ENCODE measurements around the gene TBC1D22A. TPM values are rescaled to one million over a fixed set of nuclear protein-coding genes. Genes with fewer than 3 reads are reported as not detected.

Gene TBC1D22A
- total RNA-seq, 2 donors from 2014 or later, result 15.8 to 17.4 TPM

- ATAC-seq (no peak), DNase-seq (no peak)
- intact Hi-C loops (cut with DNase I), result no loop called here
Observed at GRCh38 chr22:46861468-46862367, 99.3 kb downstream of the TBC1D22A start.

DNA sequence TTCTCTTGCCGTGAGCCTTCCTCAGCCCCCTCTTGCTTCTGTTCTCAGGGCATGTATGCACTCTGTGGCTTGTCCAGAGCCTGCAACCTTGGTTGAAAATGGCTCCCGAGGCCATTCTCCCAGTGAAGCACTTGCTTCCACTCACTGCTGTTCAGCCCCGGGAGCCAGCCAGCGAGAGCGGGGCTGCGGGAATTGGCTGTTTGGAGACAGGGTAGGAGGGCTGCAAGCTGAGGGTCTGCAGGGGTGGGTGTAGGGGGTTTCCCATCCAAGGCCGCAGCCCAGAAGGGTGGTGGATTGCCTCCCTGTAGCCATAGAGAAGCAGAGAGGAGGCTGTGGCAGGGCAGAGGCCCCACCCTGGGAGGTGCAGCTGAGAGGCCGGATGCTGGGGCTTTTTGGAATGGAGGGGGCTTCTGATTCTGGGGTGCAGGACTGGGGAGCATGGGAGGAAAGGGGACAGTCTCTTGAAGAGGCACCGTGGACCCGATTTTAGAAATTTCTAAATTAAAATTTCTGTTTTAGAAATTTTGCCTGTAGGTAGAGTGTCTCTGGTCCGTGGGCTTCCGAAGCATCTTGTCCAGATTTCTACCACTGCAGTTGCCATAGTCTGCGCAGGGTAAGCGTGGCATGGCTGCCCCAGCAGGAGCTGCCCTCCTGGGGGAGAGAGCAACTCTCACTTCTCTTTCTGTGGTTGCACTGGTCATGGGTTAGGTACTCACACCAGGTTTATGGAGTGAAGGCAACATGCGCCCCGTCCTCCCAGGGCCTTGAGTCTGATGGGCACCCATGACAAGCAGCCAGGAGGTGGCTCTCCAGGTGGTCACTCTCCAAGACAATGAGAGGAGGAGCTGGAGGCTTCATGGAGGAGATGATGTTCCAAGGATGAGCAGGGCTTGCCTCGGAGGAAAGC lies 100.2 kb downstream of the TBC1D22A start:
- intact Hi-C loops (cut with DNase I), result no loop called here

GRCh38 chr22:46863794-46864193 lies 101.3 kb downstream of the TBC1D22A start:
- ATAC-seq, result no peak
- intact Hi-C loops (cut with DNase I), result no loop called here
- DNase-seq, result no peak

More for the DNA sequence above, 100.2 kb downstream of the TBC1D22A start:
- no peak for ATAC-seq
- DNase-seq, result no peak

DNA sequence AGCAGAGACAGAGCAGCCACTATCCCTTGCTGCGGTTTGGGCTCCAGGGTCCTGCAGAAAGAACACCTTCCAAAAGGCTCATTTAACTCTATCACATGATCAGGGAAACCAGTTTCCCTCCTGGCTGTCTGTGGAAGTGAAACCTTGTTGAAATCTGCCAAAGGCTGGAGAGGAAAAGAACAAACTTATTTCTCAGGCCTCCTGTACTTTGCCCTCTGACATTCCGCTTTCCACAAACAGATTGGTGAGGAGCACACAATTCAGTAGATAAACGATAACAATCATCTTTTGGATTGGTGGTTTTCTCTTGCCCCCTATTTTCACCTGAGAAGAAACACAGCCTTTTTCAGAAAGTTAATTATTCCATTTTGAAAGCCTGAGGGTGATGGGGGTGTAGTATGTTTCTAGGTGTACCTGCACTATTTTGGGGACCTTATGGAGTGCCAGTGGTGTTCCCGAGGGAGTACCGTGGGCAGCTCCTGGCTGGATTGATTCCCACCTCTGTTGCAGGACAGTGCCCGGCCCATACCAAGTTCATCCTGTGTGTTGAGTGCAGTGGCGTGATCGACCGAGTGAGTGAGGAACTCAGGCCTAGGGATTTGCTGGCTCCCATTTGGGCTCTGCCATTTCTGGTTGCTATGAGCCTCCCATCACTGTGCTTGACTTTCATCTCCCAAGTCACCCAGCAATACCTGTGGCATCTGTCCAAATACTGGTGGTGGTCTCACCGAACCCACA lies 102.0 kb downstream of the TBC1D22A start:
- intact Hi-C loops (cut with DNase I), result no loop called here
- ATAC-seq (no peak), DNase-seq (no peak)

GRCh38 chr22:46865052-46865434 lies 102.6 kb downstream of the TBC1D22A start:
- intact Hi-C loops (cut with DNase I), result no loop called here
- no peak for ATAC-seq
- DNase-seq, result no peak

DNA sequence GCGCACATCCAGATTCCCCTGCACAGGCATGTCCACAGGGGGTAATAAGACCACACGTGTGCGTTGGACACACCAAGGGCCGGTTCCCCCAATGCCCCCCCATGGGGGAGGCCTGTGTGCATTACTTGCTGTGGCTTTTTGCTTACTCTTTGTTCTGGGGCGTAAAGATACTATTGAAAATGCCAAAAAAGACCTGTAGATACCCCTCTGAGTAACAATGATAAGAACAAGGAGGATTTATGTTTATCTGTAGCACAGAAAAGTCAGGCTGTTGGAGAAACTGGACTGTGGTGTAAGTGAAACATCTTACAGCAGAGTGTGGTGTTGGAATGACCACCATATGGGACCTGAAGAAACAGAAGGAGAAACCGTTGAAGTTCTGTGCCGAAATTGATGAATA lies 103.2 kb downstream of the TBC1D22A start:
- DNase-seq (no peak), ATAC-seq (no peak)
- intact Hi-C loops (cut with DNase I), result no loop called here

- DNase-seq (no peak), ATAC-seq (no peak)
- intact Hi-C loops (cut with DNase I), result no loop called here
Observed at GRCh38 chr22:46866591-46866990, 104.1 kb downstream of the TBC1D22A start.

- intact Hi-C loops (cut with DNase I), result no loop called here
- ATAC-seq (no peak), DNase-seq (no peak)
Observed at GRCh38 chr22:46867106-46867505, 104.7 kb downstream of the TBC1D22A start.

- intact Hi-C loops (cut with DNase I), result no loop called here
- ATAC-seq, result no peak
- no peak for DNase-seq
Observed at GRCh38 chr22:46869329-46869728, 106.9 kb downstream of the TBC1D22A start.

DNA sequence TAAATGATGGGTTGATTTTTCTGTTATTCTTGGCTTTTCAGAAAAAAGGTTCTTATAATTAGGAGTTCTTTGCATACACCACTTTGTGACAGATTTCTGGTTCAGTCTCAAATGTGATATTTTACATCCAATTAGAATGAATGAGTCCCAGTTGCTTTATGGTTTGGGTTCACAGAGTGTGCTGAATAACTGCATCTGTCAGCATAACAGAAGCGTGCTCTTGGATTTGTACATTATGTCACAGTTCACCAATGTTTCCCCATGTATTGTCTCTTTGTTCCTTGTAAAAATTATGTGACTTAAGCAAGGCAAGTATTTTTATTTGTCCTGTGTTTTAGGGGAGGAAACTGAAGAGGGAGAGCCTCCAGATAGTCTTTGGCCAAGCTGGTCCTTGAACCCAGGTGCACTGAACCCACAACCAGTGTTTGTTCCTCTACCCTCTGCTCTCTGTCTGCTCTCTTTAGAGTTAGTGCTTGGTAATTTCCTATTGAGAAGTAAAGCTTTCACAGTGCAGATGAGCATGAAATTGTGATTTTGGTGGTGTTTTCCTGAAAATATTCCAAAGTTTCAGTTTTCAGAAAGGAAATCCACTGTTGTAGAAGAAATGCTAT lies 107.5 kb downstream of the TBC1D22A start:
- no peak for ATAC-seq
- no peak for DNase-seq
- intact Hi-C loops (cut with DNase I), result no loop called here

- DNase-seq, result no peak
- intact Hi-C loops (cut with DNase I), result no loop called here
- no peak for ATAC-seq
Observed at GRCh38 chr22:46871826-46872225, 109.4 kb downstream of the TBC1D22A start.

GRCh38 chr22:46875089-46875488 lies 112.6 kb downstream of the TBC1D22A start:
- no peak for ATAC-seq
- no peak for DNase-seq

DNA sequence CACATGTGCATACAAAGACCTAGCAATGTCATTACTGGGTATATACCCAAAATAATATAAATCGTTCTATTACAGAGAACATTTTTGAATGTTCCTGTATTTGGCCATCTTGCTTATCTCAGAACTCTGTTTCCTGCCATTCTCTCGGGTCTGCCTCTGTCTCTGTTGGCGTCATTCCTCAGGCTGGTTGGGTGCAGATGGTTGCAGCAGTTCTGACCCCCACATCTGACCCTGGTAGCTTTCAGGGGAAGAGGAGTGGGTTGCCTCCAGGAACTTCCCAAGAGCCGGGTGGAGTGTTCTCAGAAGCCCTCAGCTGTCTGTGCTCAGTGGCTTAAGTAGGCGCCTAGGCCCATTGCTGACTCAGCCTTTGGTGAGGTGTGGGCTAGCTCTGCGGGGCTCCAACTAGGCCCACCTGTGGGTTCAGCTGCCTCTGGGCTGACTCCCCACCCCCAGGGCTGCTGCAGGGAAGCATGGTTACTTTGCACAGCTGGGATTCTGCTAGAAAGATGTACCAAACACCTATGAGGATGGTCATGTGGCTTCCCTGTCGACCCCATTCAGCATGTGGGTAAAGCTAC lies 114.0 kb downstream of the TBC1D22A start:
- intact Hi-C loops (cut with DNase I), result no loop called here
- no peak for ATAC-seq
- DNase-seq, result no peak

More at GRCh38 chr22:46875089-46875488, 112.6 kb downstream of the TBC1D22A start:
- intact Hi-C loops (cut with DNase I), result no loop called here

- peak; percentile 67 for DNase-seq
- no peak for ATAC-seq
- intact Hi-C loops (cut with DNase I), result no loop called here
Observed at GRCh38 chr22:46878191-46878948, 115.9 kb downstream of the TBC1D22A start.

- ATAC-seq (peak in 1 of 2 donors; percentile 34), DNase-seq (no peak)
- intact Hi-C loops (cut with DNase I), result no loop called here
Observed at GRCh38 chr22:46879083-46879482, 116.6 kb downstream of the TBC1D22A start.

DNA sequence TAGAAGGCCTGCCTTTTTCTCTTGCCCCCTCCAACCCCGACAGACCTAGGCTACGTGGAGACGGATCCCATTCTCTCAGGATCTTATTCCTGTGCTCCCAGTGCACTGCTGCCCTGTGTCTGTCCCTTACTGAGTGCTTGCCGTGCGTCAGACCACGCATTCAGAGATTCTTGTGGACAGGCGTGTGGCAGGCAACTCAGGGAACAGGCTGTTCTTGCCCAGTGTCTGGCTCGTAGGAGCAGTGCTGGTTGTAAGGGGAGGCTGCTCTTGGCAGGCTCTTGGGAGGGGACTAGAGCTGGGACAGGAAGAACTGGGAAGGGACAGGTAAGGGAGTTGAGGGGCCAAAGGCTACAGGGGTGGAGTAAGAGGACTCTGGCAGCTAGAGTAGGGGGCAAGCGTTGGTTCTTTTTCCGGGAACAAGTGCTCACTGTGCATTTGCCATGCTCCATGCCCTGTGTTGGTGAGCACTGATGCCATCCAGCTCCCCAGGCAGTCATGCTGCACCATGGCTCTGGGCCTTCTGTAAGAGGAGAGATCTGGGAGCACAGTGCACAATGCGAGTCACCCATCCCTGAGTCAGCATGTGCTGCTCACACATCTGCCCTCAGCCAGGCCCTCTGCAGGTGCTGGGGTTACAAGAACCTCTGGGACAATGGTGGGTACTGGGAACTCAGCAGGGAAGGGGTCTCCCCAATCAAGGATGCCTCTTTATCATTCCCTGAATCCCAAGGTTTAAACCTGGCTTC lies 119.1 kb downstream of the TBC1D22A start:
- DNase-seq (peak; percentile 59), ATAC-seq (peak; percentile 52 to 84)
- intact Hi-C loops (cut with DNase I), result no loop called here

Measured in left cardiac atrium (tissue), 4 donors.